ENCODE data around the gene KLHL1. TPM values are rescaled to one million over a fixed set of nuclear protein-coding genes. Genes with fewer than 3 reads are reported as not detected.
A peak's percentile ranks its signal among the peaks of the same experiment; 100 is the strongest.

Gene KLHL1
- total and polyA plus RNA-seq, 2 donors from 2014 or later = 0.13 TPM; not detected in 1

DNA sequence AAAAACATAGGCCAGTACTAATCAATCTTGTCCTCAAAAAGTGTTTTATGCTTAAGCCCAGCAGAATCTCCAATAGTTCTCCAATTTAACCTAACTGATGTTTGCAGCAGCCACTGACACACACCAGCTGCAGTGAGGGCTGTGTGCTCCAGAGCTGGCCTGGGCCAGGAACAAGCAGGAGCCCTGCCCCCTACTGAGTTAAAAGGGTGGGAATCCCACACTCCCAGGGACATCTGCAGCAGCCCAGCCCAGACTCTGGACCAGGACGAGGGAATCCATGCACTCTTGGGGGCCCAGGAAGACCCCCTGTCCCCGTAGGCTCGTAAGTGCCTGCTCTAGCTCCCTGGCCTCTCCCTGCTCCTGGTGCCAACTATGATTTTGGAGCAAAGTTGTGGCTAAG is 92.1 kb downstream of the KLHL1 start:
- no peaks in the 10 kb centered on the region for H3K36me3 ChIP-seq (ENCODE audit: control insufficient read depth in 2 of 3, insufficient read depth in 3 of 3, low read length in 3 of 3)
- no peak for DNase-seq

DNA sequence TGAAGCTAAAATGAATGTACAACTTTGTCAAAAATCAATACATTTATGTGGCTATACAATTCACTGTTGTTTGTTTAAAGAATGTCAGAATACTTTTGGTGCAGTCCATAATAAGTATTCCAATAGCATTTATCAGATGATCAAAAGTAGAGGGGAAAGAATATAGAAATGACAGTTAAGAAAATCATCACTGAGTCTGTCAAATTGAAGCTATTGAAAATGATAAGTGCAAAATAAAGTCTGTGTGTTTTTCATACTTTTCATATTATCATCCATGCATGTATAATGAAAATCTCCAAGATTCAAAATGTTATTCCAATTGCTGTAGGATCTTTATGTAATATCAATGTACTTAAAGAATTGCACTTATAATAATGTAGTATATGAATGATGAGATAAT is 93.9 kb downstream of the KLHL1 start:
- Histone ChIP-seq H3K27me3 (ENCODE audit: control insufficient read depth, insufficient read depth, low read length) (no peaks in the 10 kb centered on the region), H3K4me1 (ENCODE audit: control insufficient read depth in 2 of 3, insufficient read depth in 2 of 3, low read depth in 1 of 3, low read length in 3 of 3) (no peaks in the 10 kb centered on the region), H3K27ac (ENCODE audit: low read depth in 2 of 2, low read length in 2 of 2) (no peak overlapping the region), H3K4me3 (ENCODE audit: low read length in 3 of 3) (no peak overlapping the region), H3K9ac (ENCODE audit: low read length in 3 of 3) (no peak overlapping the region), H3K36me3 (ENCODE audit: control insufficient read depth in 2 of 3, insufficient read depth in 3 of 3, low read length in 3 of 3) (no peaks in the 10 kb centered on the region), H3K9me3 (ENCODE audit: control insufficient read depth in 2 of 3, insufficient read depth in 1 of 3, low read length in 3 of 3) (peaks cover 0 to 3% (median 0%) of the 10 kb centered on the region in 3 donors)
- DNase-seq (no peak), FAIRE-seq (no peak)
- intact Hi-C loops (cut with DNase I) = no loop called here
- TF ChIP-seq, protein P1, sequence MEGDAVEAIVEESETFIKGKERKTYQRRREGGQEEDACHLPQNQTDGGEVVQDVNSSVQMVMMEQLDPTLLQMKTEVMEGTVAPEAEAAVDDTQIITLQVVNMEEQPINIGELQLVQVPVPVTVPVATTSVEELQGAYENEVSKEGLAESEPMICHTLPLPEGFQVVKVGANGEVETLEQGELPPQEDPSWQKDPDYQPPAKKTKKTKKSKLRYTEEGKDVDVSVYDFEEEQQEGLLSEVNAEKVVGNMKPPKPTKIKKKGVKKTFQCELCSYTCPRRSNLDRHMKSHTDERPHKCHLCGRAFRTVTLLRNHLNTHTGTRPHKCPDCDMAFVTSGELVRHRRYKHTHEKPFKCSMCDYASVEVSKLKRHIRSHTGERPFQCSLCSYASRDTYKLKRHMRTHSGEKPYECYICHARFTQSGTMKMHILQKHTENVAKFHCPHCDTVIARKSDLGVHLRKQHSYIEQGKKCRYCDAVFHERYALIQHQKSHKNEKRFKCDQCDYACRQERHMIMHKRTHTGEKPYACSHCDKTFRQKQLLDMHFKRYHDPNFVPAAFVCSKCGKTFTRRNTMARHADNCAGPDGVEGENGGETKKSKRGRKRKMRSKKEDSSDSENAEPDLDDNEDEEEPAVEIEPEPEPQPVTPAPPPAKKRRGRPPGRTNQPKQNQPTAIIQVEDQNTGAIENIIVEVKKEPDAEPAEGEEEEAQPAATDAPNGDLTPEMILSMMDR (IDR thresholded peaks at IDR 0.05; ENCODE audit: borderline replicate concordance, extremely low read depth, insufficient read depth) = no peak

More for the DNA sequence above, 92.1 kb downstream of the KLHL1 start:
- no peaks in the 10 kb centered on the region for H3K27me3 ChIP-seq (ENCODE audit: control insufficient read depth, insufficient read depth, low read length)
- TF ChIP-seq, protein P1 (IDR thresholded peaks at IDR 0.05; ENCODE audit: borderline replicate concordance, extremely low read depth, insufficient read depth) = no peak
- no peaks in the 10 kb centered on the region for H3K4me1 ChIP-seq (ENCODE audit: control insufficient read depth in 2 of 3, insufficient read depth in 2 of 3, low read depth in 1 of 3, low read length in 3 of 3)
- intact Hi-C loops (cut with DNase I) = no loop called here
- H3K27ac ChIP-seq (ENCODE audit: low read depth in 2 of 2, low read length in 2 of 2) = no peak overlapping the region
- FAIRE-seq = no peak
- no peak overlapping the region for H3K9ac ChIP-seq (ENCODE audit: low read length in 3 of 3)
- peaks cover 0 to 3% (median 0%) of the 10 kb centered on the region in 3 donors for H3K9me3 ChIP-seq (ENCODE audit: control insufficient read depth in 2 of 3, insufficient read depth in 1 of 3, low read length in 3 of 3)
- no peak overlapping the region for H3K4me3 ChIP-seq (ENCODE audit: low read length in 3 of 3)

DNA sequence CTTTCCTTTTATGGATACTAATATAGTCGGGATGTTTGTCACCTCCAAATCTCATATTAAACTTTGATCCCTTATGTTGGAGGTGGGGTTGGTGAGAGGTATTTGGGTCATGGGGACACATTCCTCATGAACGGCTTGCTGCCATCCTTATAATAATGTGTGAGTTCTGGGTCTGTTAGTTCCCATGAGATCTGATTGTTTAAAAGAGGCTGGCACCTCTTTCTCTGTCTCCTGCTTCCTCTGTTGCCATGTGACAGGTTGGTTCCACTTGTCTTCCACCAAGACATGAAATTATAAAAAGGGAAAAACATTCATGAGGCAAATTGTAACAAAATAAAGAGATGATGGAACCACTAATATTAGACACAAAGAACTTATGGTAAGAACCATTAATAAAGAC is 108.4 kb downstream of the KLHL1 start:
- H3K9ac ChIP-seq (ENCODE audit: low read length in 3 of 3) = no peak overlapping the region
- intact Hi-C loops (cut with DNase I) = no loop called here
- no peaks in the 10 kb centered on the region for H3K36me3 ChIP-seq (ENCODE audit: control insufficient read depth in 2 of 3, insufficient read depth in 3 of 3, low read length in 3 of 3)
- DNase-seq = no peak
- no peaks in the 10 kb centered on the region for H3K27me3 ChIP-seq (ENCODE audit: control insufficient read depth, insufficient read depth, low read length)
- FAIRE-seq = no peak
- H3K4me1 ChIP-seq (ENCODE audit: control insufficient read depth in 2 of 3, insufficient read depth in 2 of 3, low read depth in 1 of 3, low read length in 3 of 3) = no peaks in the 10 kb centered on the region
- H3K9me3 ChIP-seq (ENCODE audit: control insufficient read depth in 2 of 3, insufficient read depth in 1 of 3, low read length in 3 of 3) = no peaks in the 10 kb centered on the region
- H3K4me3 ChIP-seq (ENCODE audit: low read length in 3 of 3) = peak overlapping the region in 2 of 3 donors; percentile 29 to 30
- H3K27ac ChIP-seq (ENCODE audit: low read depth in 2 of 2, low read length in 2 of 2) = no peak overlapping the region
- TF ChIP-seq, protein P1 (IDR thresholded peaks at IDR 0.05; ENCODE audit: borderline replicate concordance, extremely low read depth, insufficient read depth) = no peak

DNA sequence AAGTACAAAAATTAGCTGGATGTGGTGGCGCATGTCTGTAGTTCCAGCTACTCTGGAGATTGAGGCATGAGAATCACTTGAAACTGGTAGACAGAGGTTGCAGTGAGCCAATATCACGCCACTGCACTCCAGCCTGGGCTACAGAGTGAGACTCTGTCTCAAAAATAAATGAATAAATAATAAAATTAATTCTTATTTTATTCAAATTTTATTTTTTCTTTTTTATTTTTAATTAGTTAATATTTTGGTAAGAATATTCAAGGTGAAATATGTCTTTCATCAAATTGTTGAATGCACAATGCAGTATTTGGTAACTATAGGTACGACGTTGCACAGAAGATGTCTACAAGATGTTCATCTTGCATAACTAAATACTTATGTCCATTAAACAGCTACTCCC is 111.2 kb downstream of the KLHL1 start:
- FAIRE-seq = no peak
- TF ChIP-seq, protein P1 (IDR thresholded peaks at IDR 0.05; ENCODE audit: borderline replicate concordance, extremely low read depth, insufficient read depth) = no peak
- no peak for DNase-seq
- intact Hi-C loops (cut with DNase I) = no loop called here
- no peak overlapping the region for H3K27ac ChIP-seq (ENCODE audit: low read depth in 2 of 2, low read length in 2 of 2)
- no peaks in the 10 kb centered on the region for H3K27me3 ChIP-seq (ENCODE audit: control insufficient read depth, insufficient read depth, low read length)
- no peaks in the 10 kb centered on the region for H3K9me3 ChIP-seq (ENCODE audit: control insufficient read depth in 2 of 3, insufficient read depth in 1 of 3, low read length in 3 of 3)
- H3K9ac ChIP-seq (ENCODE audit: low read length in 3 of 3) = no peak overlapping the region
- no peaks in the 10 kb centered on the region for H3K4me1 ChIP-seq (ENCODE audit: control insufficient read depth in 2 of 3, insufficient read depth in 2 of 3, low read depth in 1 of 3, low read length in 3 of 3)
- H3K4me3 ChIP-seq (ENCODE audit: low read length in 3 of 3) = no peak overlapping the region
- no peaks in the 10 kb centered on the region for H3K36me3 ChIP-seq (ENCODE audit: control insufficient read depth in 2 of 3, insufficient read depth in 3 of 3, low read length in 3 of 3)
